WTC11 (cell line): ENCODE results near the gene NTN4. TPM values are rescaled to one million over a fixed set of nuclear protein-coding genes. Genes with fewer than 3 reads are reported as not detected.

Source experiments
- ATAC-seq: fragments of 200-7000 bp; cut with Tn5 transposase; 2 replicates; pipeline ENCODE4 v1.10.0; 2021; ENCODE audit warnings: mild to moderate bottlenecking, moderate library complexity
- CTCF ChIA-PET: fragments of 300-600 bp; sonication (Branson Sonifier 250); formaldehyde crosslinking; loops from one replicate; lab custom pipeline; 2021; ENCODE audit warnings: antibody characterized with exemption; lab: Charles Lee
- POLR2A ChIA-PET: fragments of 350-600 bp; sonication (Branson Sonifier 250); formaldehyde crosslinking; loops from one replicate; lab custom pipeline; 2021; ENCODE audit warnings: antibody characterized with exemption; lab: Charles Lee
- DNase-seq: peaks from one replicate; pipeline ENCODE4 v3.0.0; 2021; ENCODE audit warnings: low spot score
- H3K27ac Mint-ChIP-seq: 2 replicates; pipeline ENCODE4 v1.8.0; 2021; ENCODE audit warnings: mixed read lengths
- H3K27me3 Mint-ChIP-seq: 2 replicates; pipeline ENCODE4 v1.8.0; 2021; ENCODE audit warnings: low read depth, mild to moderate bottlenecking, moderate library complexity, mixed read lengths
- H3K36me3 Mint-ChIP-seq: 2 replicates; pipeline ENCODE4 v1.8.0; 2021; ENCODE audit warnings: mixed read lengths
- H3K4me1 Mint-ChIP-seq: 2 replicates; pipeline ENCODE4 v1.8.0; 2022; ENCODE audit warnings: mixed read lengths
- H3K4me3 Mint-ChIP-seq: 2 replicates; pipeline ENCODE4 v1.8.0; 2021; ENCODE audit warnings: mild to moderate bottlenecking, moderate library complexity, mixed read lengths
- H3K9me3 Mint-ChIP-seq: 2 replicates; pipeline ENCODE4 v1.8.0; 2021; ENCODE audit warnings: mixed read lengths
- ARID4B ChIP-seq: sonication (generic); formaldehyde crosslinking; IDR thresholded peaks from 2 replicates; pipeline ENCODE4 v1.8.0; 2023; ENCODE audit warnings: missing genetic modification reagents, mild to moderate bottlenecking, borderline replicate concordance
- CBFB ChIP-seq: sonication (generic); formaldehyde crosslinking; IDR thresholded peaks from 2 replicates; pipeline ENCODE4 v1.8.1; 2022; ENCODE audit warnings: mild to moderate bottlenecking, low read depth, missing genetic modification reagents
- ELF4 ChIP-seq: sonication (generic); formaldehyde crosslinking; IDR thresholded peaks from 2 replicates; pipeline ENCODE4 v1.8.1; 2022; ENCODE audit warnings: low read depth, mild to moderate bottlenecking, moderate library complexity, missing genetic modification reagents
- ESRRA ChIP-seq: sonication (generic); formaldehyde crosslinking; IDR thresholded peaks from 2 replicates; pipeline ENCODE4 v1.8.1; 2022; ENCODE audit warnings: mild to moderate bottlenecking, missing genetic modification reagents, borderline replicate concordance
- FOXJ3 ChIP-seq: sonication (generic); formaldehyde crosslinking; IDR thresholded peaks from 2 replicates; pipeline ENCODE4 v1.9.0; 2021; ENCODE audit warnings: missing genetic modification reagents, mild to moderate bottlenecking, borderline replicate concordance
- GTF2I ChIP-seq: fragments of 250-450 bp; sonication (Bioruptor Pico); conservative IDR thresholded peaks from 2 replicates; pipeline ENCODE4 v1.4.0; 2021; ENCODE audit warnings: mild to moderate bottlenecking
- IRF2 ChIP-seq: sonication (generic); formaldehyde crosslinking; IDR thresholded peaks from 2 replicates; pipeline ENCODE4 v1.8.0; 2022; ENCODE audit warnings: low read depth, missing genetic modification reagents, borderline replicate concordance
- MXD4 ChIP-seq: fragments of 250-450 bp; sonication (Bioruptor Pico); IDR thresholded peaks from 2 replicates; pipeline ENCODE4 v1.8.0; 2021; ENCODE audit warnings: mild to moderate bottlenecking, moderate library complexity, borderline replicate concordance
- MYBL2 ChIP-seq: sonication (generic); formaldehyde crosslinking; IDR thresholded peaks from 2 replicates; pipeline ENCODE4 v1.8.1; 2023; ENCODE audit warnings: mild to moderate bottlenecking, moderate library complexity, missing genetic modification reagents
- NR3C1 ChIP-seq: sonication (generic); formaldehyde crosslinking; conservative IDR thresholded peaks from 2 replicates; pipeline ENCODE4 v1.8.1; 2023; ENCODE audit warnings: low read depth, mild to moderate bottlenecking, missing genetic modification reagents
- SMAD3 ChIP-seq: sonication (generic); formaldehyde crosslinking; IDR thresholded peaks from 2 replicates; pipeline ENCODE4 v1.8.0; 2022; ENCODE audit warnings: missing genetic modification reagents, mild to moderate bottlenecking, borderline replicate concordance
- SOX15 ChIP-seq: fragments of 250-450 bp; sonication (Bioruptor Pico); IDR thresholded peaks from 2 replicates; pipeline ENCODE4 v1.9.0; 2021; ENCODE audit warnings: mild to moderate bottlenecking
- ZMAT4 ChIP-seq: fragments of 250-450 bp; sonication (Bioruptor Pico); IDR thresholded peaks from 2 replicates; pipeline ENCODE4 v1.9.0; 2021; ENCODE audit warnings: mild to moderate bottlenecking
- ZNF219 ChIP-seq: sonication (generic); formaldehyde crosslinking; IDR thresholded peaks from 2 replicates; pipeline ENCODE4 v1.8.0; 2023; ENCODE audit warnings: missing genetic modification reagents, mild to moderate bottlenecking, borderline replicate concordance
- ZNF671 ChIP-seq: fragments of 250-450 bp; sonication (Bioruptor Pico); IDR thresholded peaks from 2 replicates; pipeline ENCODE4 v1.8.0; 2021; ENCODE audit warnings: mild to moderate bottlenecking
- total RNA-seq: library from RNA; stranded (reverse); gene quantifications from 3 replicates; pipeline ENCODE4 v1.2.3, GENCODE V29; 2021
- TF ChIP-seq, protein P1 (sequence below): sonication (generic); formaldehyde crosslinking; IDR thresholded peaks from 2 replicates; pipeline ENCODE4 v1.8.1; 2023; ENCODE audit warnings: mild to moderate bottlenecking, missing genetic modification reagents, moderate library complexity
- TF ChIP-seq, protein P2 (sequence below): fragments of 250-450 bp; sonication (Bioruptor Pico); IDR thresholded peaks from 2 replicates; pipeline ENCODE4 v1.9.0; 2021; ENCODE audit warnings: mild to moderate bottlenecking, borderline replicate concordance
- TF ChIP-seq, protein P3 (sequence below): sonication (generic); formaldehyde crosslinking; IDR thresholded peaks from 2 replicates; pipeline ENCODE4 v1.8.1; 2022; ENCODE audit warnings: low read depth, mild to moderate bottlenecking, moderate library complexity, missing genetic modification reagents, borderline replicate concordance

NTN4 gene
- total RNA-seq, 1 experiment from 2014 or later, result 2.7 TPM

DNA sequence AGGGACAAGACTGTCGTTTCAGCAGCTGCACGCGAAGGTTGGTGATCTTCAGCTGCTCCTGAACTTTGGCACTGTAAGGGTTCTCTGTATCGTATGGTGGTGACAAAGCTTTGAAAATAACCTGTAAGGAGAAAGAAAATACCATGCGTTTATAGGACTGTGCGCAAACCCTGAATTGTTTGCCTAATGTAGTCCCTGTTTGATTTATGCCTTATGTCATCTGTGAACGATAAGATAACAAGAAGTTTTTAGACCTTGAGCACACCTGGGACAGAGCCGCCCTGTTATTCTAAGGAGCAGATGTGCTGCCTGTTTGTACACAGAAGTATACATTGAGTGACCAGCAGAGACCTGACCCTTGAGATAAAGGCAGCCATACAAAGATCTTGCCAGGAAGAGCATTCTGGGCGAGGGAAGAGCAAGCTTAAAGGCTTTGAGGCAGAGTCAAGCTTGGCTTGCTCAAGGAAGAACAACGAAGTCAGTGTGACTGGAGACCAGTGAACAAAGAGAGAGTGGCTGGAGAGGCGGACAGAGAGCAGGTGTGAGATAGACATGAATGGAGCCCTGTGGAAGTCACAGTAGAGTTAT lies 52.4 kb downstream of the NTN4 start:
- Mint-ChIP-seq H3K4me3 (no peak overlapping the region), H3K27me3 (no peaks in the 10 kb centered on the region), H3K4me1 (peaks cover 5% of the 10 kb centered on the region), H3K36me3 (no peaks in the 10 kb centered on the region), H3K9me3 (no peaks in the 10 kb centered on the region), H3K27ac (no peak overlapping the region; the same call in 1 of the 2 replicates)
- TF ChIP-seq IRF2, result no peak
- TF ChIP-seq, protein P1, sequence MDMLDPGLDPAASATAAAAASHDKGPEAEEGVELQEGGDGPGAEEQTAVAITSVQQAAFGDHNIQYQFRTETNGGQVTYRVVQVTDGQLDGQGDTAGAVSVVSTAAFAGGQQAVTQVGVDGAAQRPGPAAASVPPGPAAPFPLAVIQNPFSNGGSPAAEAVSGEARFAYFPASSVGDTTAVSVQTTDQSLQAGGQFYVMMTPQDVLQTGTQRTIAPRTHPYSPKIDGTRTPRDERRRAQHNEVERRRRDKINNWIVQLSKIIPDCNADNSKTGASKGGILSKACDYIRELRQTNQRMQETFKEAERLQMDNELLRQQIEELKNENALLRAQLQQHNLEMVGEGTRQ (CRISPR knock-in tag), result no peak
- TF ChIP-seq ESRRA (CRISPR knock-in tag), result no peak
- no peak for TF ChIP-seq MYBL2
- no peak for TF ChIP-seq MXD4 (CRISPR knock-in tag)
- no peak for TF ChIP-seq CBFB
- no peak for TF ChIP-seq ZNF671 (CRISPR knock-in tag)
- TF ChIP-seq GTF2I, result no peak
- no peak for TF ChIP-seq SOX15 (CRISPR knock-in tag)
- no peak for TF ChIP-seq ZNF219
- no peak for TF ChIP-seq ARID4B (CRISPR knock-in tag)
- TF ChIP-seq FOXJ3 (CRISPR knock-in tag), result no peak
- no peak for TF ChIP-seq NR3C1 (CRISPR knock-in tag)
- TF ChIP-seq, protein P2, sequence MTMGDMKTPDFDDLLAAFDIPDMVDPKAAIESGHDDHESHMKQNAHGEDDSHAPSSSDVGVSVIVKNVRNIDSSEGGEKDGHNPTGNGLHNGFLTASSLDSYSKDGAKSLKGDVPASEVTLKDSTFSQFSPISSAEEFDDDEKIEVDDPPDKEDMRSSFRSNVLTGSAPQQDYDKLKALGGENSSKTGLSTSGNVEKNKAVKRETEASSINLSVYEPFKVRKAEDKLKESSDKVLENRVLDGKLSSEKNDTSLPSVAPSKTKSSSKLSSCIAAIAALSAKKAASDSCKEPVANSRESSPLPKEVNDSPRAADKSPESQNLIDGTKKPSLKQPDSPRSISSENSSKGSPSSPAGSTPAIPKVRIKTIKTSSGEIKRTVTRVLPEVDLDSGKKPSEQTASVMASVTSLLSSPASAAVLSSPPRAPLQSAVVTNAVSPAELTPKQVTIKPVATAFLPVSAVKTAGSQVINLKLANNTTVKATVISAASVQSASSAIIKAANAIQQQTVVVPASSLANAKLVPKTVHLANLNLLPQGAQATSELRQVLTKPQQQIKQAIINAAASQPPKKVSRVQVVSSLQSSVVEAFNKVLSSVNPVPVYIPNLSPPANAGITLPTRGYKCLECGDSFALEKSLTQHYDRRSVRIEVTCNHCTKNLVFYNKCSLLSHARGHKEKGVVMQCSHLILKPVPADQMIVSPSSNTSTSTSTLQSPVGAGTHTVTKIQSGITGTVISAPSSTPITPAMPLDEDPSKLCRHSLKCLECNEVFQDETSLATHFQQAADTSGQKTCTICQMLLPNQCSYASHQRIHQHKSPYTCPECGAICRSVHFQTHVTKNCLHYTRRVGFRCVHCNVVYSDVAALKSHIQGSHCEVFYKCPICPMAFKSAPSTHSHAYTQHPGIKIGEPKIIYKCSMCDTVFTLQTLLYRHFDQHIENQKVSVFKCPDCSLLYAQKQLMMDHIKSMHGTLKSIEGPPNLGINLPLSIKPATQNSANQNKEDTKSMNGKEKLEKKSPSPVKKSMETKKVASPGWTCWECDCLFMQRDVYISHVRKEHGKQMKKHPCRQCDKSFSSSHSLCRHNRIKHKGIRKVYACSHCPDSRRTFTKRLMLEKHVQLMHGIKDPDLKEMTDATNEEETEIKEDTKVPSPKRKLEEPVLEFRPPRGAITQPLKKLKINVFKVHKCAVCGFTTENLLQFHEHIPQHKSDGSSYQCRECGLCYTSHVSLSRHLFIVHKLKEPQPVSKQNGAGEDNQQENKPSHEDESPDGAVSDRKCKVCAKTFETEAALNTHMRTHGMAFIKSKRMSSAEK, result no peak
- TF ChIP-seq ZMAT4 (CRISPR knock-in tag), result no peak
- no peak for TF ChIP-seq ELF4
- TF ChIP-seq, protein P3, sequence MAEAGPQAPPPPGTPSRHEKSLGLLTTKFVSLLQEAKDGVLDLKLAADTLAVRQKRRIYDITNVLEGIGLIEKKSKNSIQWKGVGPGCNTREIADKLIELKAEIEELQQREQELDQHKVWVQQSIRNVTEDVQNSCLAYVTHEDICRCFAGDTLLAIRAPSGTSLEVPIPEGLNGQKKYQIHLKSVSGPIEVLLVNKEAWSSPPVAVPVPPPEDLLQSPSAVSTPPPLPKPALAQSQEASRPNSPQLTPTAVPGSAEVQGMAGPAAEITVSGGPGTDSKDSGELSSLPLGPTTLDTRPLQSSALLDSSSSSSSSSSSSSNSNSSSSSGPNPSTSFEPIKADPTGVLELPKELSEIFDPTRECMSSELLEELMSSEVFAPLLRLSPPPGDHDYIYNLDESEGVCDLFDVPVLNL, result no peak
- no peak for TF ChIP-seq SMAD3 (CRISPR knock-in tag)
- no peak for DNase-seq
- ChIA-PET CTCF (no interaction called here), POLR2A (interaction anchor here (0.6 kb wide), 1 partner anchor 571 kb away, joined by 4 read pairs; no protein-coding TSS in a partner anchor)
- ATAC-seq, result no peak
